Measurements from ENCODE around the gene LCE1C. TPM values are rescaled to one million over a fixed set of nuclear protein-coding genes. Genes with fewer than 3 reads are reported as not detected.

The LCE1C gene
- not detected in 2 replicates for polyA plus RNA-seq (2011; rRNA removed)
- not detected in 2 replicates for polyA minus RNA-seq (2011; rRNA and poly(A)+ RNA removed)

DNA sequence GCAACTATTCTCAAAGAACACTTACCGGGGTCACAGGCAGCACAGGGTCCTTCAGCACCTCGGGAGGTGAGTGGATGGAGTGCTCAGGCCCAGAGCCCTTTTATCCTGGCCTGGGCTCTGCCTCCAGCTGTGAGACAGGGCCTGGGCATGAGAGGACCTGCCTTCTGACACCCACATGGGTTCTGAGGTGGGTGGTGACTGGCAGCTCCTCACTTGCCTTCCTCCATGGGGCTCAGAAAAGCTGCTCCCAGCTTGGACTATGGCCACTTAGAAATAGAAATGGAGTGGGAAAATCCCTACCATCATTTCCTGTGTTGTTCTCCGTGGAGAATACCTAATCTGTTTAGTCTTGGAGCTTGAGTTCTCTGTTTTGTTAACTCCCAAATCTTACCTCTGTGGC lies at the start of gene LCE1C:
LCE1C (minus strand) TSS at position 76 of the 400 bp plus-strand sequence. CDS start 1,173 bp downstream, outside the sequence.
- CTCF ChIA-PET, result no interaction called here
- DNase-seq (ENCODE audit: low read depth, low spot score), result no peak
- no peaks in the 10 kb centered on the region for H3K27me3 ChIP-seq (ENCODE audit: control insufficient read depth, insufficient read depth, low read length)
- TF ChIP-seq CTCF (IDR thresholded peaks at IDR 0.05; ENCODE audit: low read depth, low read length), result no peak
- H3K9me3 ChIP-seq (ENCODE audit: control insufficient read depth, insufficient read depth, low read length), result peaks cover 6% of the 10 kb centered on the region
- POLR2A ChIA-PET, result no interaction called here
- H3K4me3 ChIP-seq (ENCODE audit: low read depth, low read length), result no peak within 1 kb of the TSS
- H3K27ac ChIP-seq (ENCODE audit: low read depth, low read length), result no peak within 1 kb of the TSS

GRCh38 chr1:152855661-152856060 lies 49.2 kb upstream of the LCE1C start:
- no peak for TF ChIP-seq CTCF (IDR thresholded peaks at IDR 0.05; ENCODE audit: low read depth, low read length)
- ChIA-PET POLR2A (no interaction called here), CTCF (interaction anchor here (1.0 kb wide), 1 partner anchor 16 kb away, joined by 4 read pairs; no protein-coding TSS in a partner anchor)
- no peaks in the 10 kb centered on the region for H3K9me3 ChIP-seq (ENCODE audit: control insufficient read depth, insufficient read depth, low read length)
- no peak for DNase-seq (ENCODE audit: low read depth, low spot score)
- no peaks in the 10 kb centered on the region for H3K27me3 ChIP-seq (ENCODE audit: control insufficient read depth, insufficient read depth, low read length)
- no peak overlapping the region for H3K4me3 ChIP-seq (ENCODE audit: low read depth, low read length)
- no peak overlapping the region for H3K27ac ChIP-seq (ENCODE audit: low read depth, low read length)

- H3K27me3 ChIP-seq (ENCODE audit: control insufficient read depth, insufficient read depth, low read length), result no peaks in the 10 kb centered on the region
- no peak within 1 kb of the TSS for H3K27ac ChIP-seq (ENCODE audit: low read depth, low read length)
- no peak for TF ChIP-seq CTCF (IDR thresholded peaks at IDR 0.05; ENCODE audit: low read depth, low read length)
- no peaks in the 10 kb centered on the region for H3K9me3 ChIP-seq (ENCODE audit: control insufficient read depth, insufficient read depth, low read length)
- no peak within 1 kb of the TSS for H3K4me3 ChIP-seq (ENCODE audit: low read depth, low read length)
- POLR2A ChIA-PET, result no interaction called here
- no peak for DNase-seq (ENCODE audit: low read depth, low spot score)
- CTCF ChIA-PET, result no interaction called here
These were observed 36.1 kb upstream of the LCE1C start, which contains the start of gene LCE6A for GRCh38 chr1:152842556-152842955. TSS of gene LCE6A (plus strand) at chr1:152842856. CDS start at chr1:152843521, 665 bp downstream.

- ChIA-PET CTCF (no interaction called here), POLR2A (no interaction called here)
- Histone ChIP-seq H3K27ac (ENCODE audit: low read depth, low read length) (no peak overlapping the region), H3K27me3 (ENCODE audit: control insufficient read depth, insufficient read depth, low read length) (no peaks in the 10 kb centered on the region), H3K9me3 (ENCODE audit: control insufficient read depth, insufficient read depth, low read length) (no peaks in the 10 kb centered on the region), H3K4me3 (ENCODE audit: low read depth, low read length) (no peak overlapping the region)
- no peak for DNase-seq (ENCODE audit: low read depth, low spot score)
- TF ChIP-seq CTCF (IDR thresholded peaks at IDR 0.05; ENCODE audit: low read depth, low read length), result no peak
These were observed 30.4 kb upstream of the LCE1C start for GRCh38 chr1:152836870-152837269.

- Histone ChIP-seq H3K4me3 (ENCODE audit: low read depth, low read length) (no peak within 1 kb of the TSS), H3K27ac (ENCODE audit: low read depth, low read length) (no peak within 1 kb of the TSS), H3K27me3 (ENCODE audit: control insufficient read depth, insufficient read depth, low read length) (no peaks in the 10 kb centered on the region), H3K9me3 (ENCODE audit: control insufficient read depth, insufficient read depth, low read length) (peaks cover 6% of the 10 kb centered on the region; the same call in 1 of the 2 replicates)
- DNase-seq (ENCODE audit: low read depth, low spot score), result no peak
- TF ChIP-seq CTCF (IDR thresholded peaks at IDR 0.05; ENCODE audit: low read depth, low read length), result no peak
- ChIA-PET CTCF (no interaction called here), POLR2A (no interaction called here)
These were observed 20.7 kb upstream of the LCE1C start, which contains the start of gene LCE1A for GRCh38 chr1:152827173-152827572. TSS of gene LCE1A (plus strand) at chr1:152827473. CDS start at chr1:152827473, 0 bp downstream.
